HPDE6-E6E7 (cell line): Measurements from ENCODE around the gene TFF3.
"Not testable (repeated sequence)": the region's sequence is repeated elsewhere in the genome, so short reads cannot be mapped to it uniquely, and the experiment has no call there.

ENCODE experiments used
- DNase-seq: peaks from one replicate; pipeline ENCODE4 v3.0.0; 2011; ENCODE audit warnings: missing footprints; ENCODE audit errors: extremely low spot score

The TFF3 gene

GRCh38 chr21:42304556-42305454 lies 10.4 kb downstream of the TFF3 start:
- no peak for DNase-seq

- no peak for DNase-seq
These were observed 11.8 kb downstream of the TFF3 start for GRCh38 chr21:42303443-42303842.

GRCh38 chr21:42302794-42303193 lies 12.4 kb downstream of the TFF3 start:
- DNase-seq, result no peak

GRCh38 chr21:42302076-42302650 lies 13.0 kb downstream of the TFF3 start:
- no peak for DNase-seq

GRCh38 chr21:42301371-42302075 lies 13.7 kb downstream of the TFF3 start:
- DNase-seq, result no peak

- DNase-seq, result no peak
These were observed 14.3 kb downstream of the TFF3 start for GRCh38 chr21:42300956-42301355.

GRCh38 chr21:42300045-42300583 lies 15.1 kb downstream of the TFF3 start:
- no peak for DNase-seq

GRCh38 chr21:42299324-42300044 lies 15.7 kb downstream of the TFF3 start:
- DNase-seq, result peak; percentile 17

GRCh38 chr21:42298657-42299056 lies 16.6 kb downstream of the TFF3 start:
- DNase-seq, result no peak

GRCh38 chr21:42298237-42298636 lies 17.0 kb downstream of the TFF3 start:
- DNase-seq, result peak; percentile 31

- DNase-seq, result no peak
These were observed 17.8 kb downstream of the TFF3 start for GRCh38 chr21:42297377-42297776.

- DNase-seq, result no peak
These were observed 18.7 kb downstream of the TFF3 start for GRCh38 chr21:42296501-42296900.

GRCh38 chr21:42295845-42296244 lies 19.4 kb downstream of the TFF3 start:
- no peak for DNase-seq

GRCh38 chr21:42294273-42294880 lies 20.8 kb downstream of the TFF3 start:
- no peak for DNase-seq

- DNase-seq, result no peak
These were observed 21.4 kb downstream of the TFF3 start for GRCh38 chr21:42293649-42294272.

- not testable (repeated sequence) for DNase-seq
These were observed 22.6 kb downstream of the TFF3 start for GRCh38 chr21:42292563-42293142.

GRCh38 chr21:42291751-42292562 lies 23.3 kb downstream of the TFF3 start:
- peak; percentile 11 for DNase-seq

GRCh38 chr21:42291003-42291750 lies 24.0 kb downstream of the TFF3 start:
- no peak for DNase-seq

- DNase-seq, result no peak
These were observed 24.7 kb downstream of the TFF3 start for GRCh38 chr21:42290505-42290904.
